GM18867 (cell line): ENCODE results near the gene PSME4.
"Not testable (repeated sequence)": the region's sequence is repeated elsewhere in the genome, so short reads cannot be mapped to it uniquely, and the experiment has no call there.

Experiments
- ATAC-seq: cut with Tn5 transposase; IDR thresholded peaks from one replicate; pipeline ENCODE4 v1.9.1; 2021; ENCODE audit warnings: mild to moderate bottlenecking, moderate library complexity; ENCODE audit not compliant: unreplicated experiment

PSME4 gene

GRCh38 chr2:53964257-53964952 is 6.4 kb downstream of the PSME4 start:
- no peak for ATAC-seq

- ATAC-seq = not testable (repeated sequence)
These were observed 9.1 kb downstream of the PSME4 start for GRCh38 chr2:53961478-53962216.

DNA sequence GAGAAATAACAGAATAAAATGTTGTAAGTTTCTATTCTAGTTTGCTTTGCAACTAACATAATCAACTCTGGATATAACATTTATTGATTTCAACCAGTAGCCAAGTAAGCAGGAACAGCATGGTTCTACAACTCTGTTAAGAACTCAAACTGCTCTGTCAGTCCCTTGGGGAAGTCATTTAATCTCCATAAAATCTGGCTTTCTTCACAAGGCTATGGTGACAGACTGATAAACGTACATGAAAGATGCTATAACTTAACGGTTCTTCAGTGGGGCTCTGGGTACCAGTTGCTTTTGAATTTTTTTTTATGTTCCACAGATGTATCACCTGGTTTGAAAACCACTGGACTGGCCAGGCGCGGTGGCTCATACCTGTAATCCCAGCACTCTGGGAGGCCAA is 10.3 kb downstream of the PSME4 start:
- ATAC-seq = no peak

DNA sequence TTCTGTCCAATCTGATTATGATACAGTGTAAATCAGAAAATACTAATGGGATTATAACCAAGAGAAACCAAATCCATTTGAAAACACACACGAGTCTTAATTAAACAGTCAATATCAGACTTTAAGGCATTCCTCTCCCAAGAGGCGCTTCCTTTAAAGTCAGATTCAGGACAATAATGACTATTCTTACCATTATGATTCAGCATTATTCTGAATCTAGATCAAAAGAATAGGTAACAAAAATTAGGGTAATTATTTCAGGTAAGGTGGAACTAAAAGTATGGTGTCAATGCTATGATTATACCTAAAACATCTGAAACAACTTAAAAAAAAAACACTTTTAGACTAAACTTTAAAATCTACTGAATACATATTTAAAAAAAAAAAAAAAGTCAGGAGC is 12.3 kb downstream of the PSME4 start:
- no peak for ATAC-seq

DNA sequence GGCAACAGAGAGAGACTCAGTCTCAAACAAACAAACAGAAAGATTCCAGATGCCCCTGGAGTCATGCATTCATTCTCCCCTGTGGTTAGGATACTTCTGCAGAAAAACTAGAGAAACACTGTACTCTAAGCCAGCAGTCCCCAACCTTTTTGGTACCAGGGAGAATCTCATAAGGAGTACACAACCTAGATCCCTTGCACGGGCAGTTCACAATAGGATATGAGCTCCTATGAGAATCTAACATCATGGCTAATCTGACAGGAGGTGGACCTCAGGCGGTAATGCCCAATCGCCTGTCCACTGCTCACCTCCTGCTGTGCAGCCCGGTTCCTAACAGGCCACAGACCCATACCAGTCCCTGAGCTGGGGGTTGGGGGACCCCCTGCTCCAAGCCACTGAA is 18.3 kb downstream of the PSME4 start:
- no peak for ATAC-seq

GRCh38 chr2:53949457-53949856 is 21.3 kb downstream of the PSME4 start:
- ATAC-seq = no peak

- no peak for ATAC-seq
These were observed 25.3 kb downstream of the PSME4 start for GRCh38 chr2:53945538-53945937.

DNA sequence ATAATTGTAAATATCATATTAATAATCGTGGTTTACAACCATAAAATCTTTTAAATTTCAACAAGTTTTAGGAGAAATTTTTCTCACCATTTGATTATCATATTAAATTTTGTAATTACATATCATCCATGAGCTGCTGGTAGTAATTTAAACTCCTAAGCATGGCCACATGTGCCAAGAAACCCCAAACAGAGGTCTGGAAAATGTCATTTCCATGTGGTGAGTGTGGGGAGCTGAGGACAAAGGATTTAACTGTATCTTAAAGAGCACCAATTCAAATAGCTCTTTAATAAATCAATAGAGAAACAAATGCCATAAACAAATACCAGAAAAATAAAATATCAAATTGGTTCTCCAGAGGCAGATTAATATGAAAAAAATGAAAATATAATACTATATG is 26.3 kb downstream of the PSME4 start:
- ATAC-seq = no peak

- ATAC-seq = no peak
These were observed 28.5 kb downstream of the PSME4 start for GRCh38 chr2:53942280-53942679.

DNA sequence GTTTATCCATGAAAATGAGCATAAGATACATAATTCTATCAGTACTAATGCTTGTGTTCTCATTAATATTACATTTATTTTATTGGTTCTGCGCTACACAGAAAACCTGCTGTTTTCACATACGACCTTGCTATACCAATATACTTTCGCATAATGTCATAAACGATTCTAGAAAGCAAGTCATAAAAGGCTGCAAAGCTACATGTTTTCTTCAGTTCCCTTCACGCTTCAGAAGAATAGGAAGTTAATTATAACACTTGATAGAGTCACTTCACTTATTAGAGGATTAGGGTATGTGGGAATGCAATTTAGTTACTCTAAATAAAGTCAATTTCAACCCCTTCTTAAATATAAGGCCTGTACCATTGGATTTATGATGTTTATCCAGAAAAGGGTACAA is 29.0 kb downstream of the PSME4 start:
- ATAC-seq = peak; percentile 40

GRCh38 chr2:53939656-53940055 is 31.1 kb downstream of the PSME4 start:
- no peak for ATAC-seq

DNA sequence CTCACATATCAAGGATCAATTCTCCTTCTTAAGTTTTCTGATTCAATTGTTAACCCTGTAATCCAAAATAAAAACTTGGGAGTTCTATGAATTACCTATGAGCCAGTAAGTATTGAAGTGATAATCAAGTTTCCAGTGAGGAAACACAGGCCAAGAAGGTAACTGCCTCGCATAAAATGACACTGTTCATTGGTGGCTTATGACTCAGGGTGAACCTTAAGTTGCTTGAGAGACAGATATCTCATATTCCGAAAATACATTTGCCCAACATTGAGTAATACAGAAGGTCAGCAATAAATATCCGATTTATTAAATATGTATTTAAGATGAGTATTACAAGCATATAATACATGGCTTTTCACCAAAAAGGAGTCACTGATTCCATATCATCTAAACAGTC is 31.9 kb downstream of the PSME4 start:
- ATAC-seq = no peak

DNA sequence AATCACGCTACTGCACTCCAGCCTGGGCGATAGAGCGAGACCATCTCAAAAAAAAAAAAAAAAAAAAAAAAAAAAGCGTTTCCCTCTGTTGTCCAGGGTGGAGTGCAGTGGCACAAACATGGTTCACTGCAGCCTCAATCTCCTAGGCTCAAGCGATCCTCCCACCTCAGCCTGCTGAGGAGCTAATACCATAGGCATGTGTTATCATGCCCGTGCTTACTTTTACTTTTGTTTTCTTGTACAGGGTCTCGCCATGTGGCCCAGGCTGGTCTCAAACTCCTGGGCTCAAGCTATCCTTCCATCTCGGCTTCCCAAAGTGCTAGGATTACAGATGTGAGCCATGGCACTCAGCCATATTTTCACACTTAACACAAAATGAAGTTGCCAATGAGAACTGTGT is 37.5 kb downstream of the PSME4 start:
- no peak for ATAC-seq

DNA sequence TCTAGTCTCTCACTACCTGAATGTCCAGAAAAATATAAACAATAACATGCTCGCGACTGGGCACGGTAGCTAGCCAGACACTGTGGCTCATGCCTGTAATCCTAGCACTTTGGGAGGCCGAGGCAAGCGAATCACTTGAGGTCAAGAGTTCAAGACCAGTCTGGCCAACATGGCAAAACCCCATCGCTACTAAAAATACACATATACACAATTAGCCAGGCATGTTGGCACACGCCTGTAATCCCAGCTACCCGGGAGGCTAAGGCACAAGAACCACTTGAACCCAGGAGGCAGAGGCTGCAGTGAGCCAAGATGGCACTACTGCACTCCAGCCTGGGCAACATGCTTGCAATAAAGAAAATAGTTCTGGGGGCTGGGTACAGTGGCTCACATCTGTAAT is 44.5 kb downstream of the PSME4 start:
- not testable (repeated sequence) for ATAC-seq

- ATAC-seq = peak; percentile 74
These were observed 57.1 kb downstream of the PSME4 start for GRCh38 chr2:53913721-53914120.

DNA sequence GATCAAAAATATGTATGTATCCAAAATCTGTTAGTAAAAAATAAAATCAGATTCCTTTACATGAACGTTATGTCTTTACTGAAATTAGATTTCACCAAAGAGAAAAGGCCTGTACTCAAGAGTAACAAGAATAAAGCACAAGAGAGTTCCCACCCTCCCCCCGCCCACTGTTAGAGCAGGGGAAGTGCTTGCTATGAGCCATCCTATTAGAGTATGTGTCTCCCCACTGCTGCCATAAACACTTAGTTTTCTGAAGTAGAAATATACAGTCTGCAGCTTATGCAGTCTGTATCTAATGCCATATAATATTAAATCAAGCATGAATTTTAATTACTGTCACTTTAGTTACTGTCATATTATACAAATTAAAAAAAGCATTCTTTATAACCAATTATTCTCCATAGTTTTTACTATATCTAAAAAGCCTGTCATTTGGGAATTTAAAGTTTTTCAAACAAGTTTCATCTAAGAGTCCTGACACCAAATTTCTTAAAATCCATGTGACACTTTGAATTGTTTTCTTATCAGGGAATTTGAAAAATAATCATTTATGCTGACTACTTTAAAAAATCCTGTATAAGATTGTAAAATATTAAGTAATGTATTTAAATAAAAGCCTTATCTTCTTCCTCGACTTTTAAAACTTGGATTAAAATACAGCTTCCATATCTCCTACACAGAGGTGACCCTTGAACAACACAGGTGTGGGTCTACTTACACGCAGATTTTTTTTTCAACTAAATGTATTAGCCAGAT is 59.2 kb downstream of the PSME4 start:
- ATAC-seq = no peak

- no peak for ATAC-seq
These were observed 63.2 kb downstream of the PSME4 start for GRCh38 chr2:53907582-53907981.

GRCh38 chr2:53905396-53905795 is 65.4 kb downstream of the PSME4 start:
- ATAC-seq = no peak

DNA sequence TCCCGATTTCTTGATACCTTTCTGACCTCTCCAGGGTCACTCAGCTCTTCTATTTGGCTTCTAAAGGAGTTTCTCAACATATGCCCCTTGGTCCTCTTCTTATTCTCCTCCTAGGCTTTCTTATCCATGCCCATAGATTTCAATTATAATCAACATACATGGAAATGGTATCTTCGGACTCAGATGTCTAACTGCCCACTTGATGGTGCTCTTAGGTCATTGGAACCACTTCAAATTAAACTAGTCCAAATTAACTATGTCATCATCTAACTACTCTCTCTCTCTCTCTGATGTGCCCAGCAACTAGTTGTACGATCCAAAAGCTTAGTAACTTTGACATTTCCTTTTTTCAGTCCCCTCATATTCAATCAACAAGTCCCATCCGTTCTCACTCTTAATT is 67.8 kb downstream of the PSME4 start:
- ATAC-seq = no peak

DNA sequence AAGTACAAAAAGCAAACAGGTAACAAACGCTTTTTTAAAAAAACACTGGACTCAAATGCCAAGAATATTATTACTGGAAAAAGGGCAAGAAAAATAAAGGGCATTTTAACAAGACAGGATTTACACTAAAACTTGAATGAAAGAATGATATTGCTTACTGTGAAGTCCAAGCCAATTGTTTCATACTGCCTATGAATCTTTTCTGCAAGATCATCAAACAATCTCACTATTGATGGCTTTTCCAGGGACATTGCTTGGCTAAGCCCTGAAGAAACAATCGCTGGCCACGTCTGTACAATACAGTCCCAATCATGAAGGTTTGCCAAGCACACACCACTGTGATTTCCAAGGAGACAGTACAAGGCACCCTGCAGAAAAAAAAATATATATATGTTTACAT is 69.6 kb downstream of the PSME4 start:
- ATAC-seq = no peak

GRCh38 chr2:53896864-53897263 is 73.9 kb downstream of the PSME4 start:
- ATAC-seq = no peak
